GM18511 (cell line): ENCODE results near the gene REEP3.
"Not testable (repeated sequence)": the region's sequence is repeated elsewhere in the genome, so short reads cannot be mapped to it uniquely, and the experiment has no call there.

Experiments used
- ATAC-seq: cut with Tn5 transposase; IDR thresholded peaks from one replicate; pipeline ENCODE4 v1.9.1; 2021; ENCODE audit warnings: mild to moderate bottlenecking, moderate library complexity; ENCODE audit not compliant: unreplicated experiment

Gene REEP3

DNA sequence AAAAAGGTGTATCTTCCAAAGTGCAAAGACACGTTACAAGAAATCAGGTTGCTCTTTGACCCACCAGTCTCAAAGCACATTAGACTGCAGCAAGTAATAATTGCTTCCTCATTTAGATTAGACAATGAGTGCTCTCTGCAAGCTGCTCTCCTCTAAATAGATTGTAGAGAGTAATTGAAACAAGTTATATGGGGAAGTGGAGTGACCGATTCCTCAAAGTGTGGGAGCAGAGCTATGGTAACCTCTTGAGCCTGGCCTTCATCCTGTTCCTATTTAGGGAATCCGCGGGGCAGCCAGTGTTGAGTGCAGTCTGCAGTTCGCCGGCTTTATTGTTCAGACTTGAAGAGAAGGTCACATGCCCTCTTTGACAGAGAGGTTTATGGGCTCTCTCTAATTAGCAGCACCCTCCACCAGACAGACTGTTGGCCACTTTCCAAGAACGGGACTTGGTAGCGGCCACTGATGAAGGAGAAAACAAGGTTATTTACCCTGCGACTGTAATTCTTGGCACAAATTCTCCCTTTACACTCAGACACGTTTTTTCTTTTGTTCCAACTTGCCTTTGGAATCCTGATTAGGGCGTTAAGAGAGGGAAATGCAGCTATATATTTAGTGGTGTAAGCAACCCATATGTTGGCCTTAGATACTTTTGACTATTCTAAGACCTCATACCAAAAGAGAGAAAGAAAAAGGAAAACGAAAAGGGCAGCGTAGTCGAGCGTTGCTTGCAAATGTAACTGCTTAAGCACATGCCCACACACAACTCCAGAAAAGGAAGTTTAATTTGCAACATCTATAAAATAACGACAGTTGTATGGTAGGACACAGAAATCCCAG, 107.5 kb downstream of the REEP3 start:
- peak; percentile 35 for ATAC-seq

DNA sequence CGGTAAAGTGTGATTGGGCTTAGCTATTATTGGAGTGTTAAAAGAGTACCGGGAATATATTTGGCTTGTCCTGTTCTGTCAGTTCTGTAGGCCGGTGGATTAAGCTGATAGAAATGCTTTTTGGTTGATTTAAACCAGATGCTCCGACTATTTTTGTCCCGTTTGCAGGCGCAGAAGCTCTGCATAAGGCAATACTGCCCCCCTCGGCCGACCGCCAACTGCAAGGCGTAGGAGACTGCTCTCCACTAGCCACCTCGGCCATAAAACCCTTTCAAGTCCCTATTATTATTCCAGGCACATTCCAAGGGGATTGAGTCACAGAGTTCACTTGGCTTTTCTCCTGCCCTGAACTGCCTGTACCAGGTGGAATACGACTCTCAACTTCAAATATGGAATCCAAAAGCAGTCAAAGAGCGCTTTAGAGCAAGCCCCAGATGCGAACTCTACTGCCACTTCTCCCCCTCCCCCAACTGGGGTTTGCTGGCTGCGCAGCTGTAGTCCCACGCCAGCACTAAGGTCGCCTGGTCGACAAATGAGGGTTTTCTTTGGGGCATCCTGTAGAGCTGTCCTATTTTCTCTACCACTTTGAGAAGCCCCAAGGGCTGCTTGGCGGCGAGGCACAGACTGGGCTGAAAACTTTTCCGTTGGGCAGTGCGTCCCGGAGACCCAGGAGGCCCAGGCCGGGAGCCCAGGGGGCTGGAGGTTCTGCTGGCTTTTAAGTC, 108.3 kb downstream of the REEP3 start:
- ATAC-seq, result peak; percentile 61

DNA sequence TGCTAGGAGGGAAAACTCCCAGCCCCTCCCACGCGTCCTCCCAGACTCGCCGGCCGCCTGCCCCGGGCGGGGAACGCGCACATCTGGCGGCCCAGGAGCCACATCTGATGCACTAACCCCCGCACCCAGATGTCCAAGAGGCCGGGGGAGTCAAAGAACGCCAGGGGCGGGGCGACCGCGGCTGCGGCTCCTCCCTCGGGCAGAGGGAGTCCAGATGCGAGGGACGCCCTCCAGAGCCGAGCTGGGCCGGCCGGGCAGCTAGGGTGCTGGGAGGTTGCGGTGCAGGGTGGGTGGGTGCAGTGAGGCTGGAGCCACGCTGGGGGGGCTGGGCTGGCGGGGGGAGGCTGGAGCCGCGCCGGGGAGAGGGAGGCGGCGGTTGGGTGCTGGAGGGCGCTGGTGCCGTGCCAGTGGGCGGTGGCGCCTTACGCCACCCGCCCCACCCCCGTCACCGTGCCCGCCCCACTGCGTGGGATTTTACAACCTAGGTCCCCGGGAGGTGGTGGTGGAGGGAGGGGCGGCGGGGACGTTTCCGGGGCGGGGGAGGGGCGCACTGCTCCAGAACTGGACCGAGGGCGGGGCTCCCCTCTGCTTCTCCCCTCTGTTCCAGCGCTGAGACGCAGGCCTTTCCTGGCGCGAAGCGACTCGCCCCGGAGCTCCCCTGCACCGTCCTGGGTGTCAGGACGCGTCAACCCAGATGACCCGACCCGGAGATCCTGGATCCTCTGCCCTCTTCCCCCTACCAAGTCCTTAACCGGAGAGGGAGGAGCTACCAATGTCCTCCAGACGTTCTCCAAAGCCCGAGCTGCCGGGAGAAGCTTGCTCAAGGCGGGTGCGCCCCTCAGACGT, 109.1 kb downstream of the REEP3 start:
- ATAC-seq, result peak; percentile 68

DNA sequence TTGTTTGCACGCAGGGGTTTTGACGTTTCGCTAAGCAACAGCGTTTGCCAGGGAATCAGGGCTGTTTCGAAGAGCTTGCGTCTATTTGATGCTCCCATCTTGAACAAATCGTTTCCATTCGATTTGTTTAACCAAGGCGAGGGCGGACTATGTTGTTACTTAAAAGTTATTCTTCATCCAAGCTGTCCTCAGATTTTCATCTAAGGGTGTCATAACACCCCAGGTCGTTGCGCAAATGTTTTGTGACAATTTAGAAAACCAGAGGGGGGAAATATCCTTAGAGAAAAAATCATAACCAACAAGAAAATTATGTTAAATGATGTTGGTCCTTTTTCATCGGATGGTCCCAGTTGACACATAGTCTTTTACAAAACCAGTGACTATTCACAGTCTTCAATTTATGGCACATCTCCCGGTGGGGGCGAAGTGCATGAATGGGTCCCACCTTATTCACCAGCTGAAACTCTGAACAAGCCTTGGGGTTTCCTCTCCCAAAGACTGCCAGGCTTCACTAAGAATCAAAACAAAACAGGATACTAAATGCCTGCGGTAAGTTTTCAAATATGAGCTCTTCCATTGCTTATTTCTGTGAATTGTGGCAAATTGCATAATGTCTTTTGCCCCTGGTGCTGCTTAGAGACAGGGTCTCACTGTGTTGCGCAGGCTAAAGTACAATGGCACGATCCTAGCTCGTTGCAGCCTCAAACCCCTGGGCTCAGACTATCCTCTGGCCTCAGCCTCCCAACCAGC, 109.9 kb downstream of the REEP3 start:
- ATAC-seq, result no peak

DNA sequence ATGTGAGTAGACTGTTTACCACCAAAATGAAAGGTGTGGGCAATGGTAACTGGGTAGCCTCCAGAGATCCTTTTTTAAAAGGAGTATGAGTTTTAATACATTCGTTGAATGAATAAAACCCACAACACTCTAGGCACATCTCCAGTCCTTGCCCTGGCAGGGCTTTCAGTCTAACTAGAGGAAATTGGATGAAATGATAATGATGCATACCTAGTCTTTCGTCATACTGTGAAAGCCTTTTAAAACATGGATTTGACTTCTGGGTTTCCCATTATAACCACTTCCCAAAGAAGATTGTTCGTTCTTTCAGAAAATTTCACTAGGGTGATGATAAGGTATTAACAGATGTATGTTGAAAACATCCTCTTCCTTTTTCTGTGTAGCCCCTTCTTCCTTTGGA, 110.8 kb downstream of the REEP3 start:
- ATAC-seq, result no peak

DNA sequence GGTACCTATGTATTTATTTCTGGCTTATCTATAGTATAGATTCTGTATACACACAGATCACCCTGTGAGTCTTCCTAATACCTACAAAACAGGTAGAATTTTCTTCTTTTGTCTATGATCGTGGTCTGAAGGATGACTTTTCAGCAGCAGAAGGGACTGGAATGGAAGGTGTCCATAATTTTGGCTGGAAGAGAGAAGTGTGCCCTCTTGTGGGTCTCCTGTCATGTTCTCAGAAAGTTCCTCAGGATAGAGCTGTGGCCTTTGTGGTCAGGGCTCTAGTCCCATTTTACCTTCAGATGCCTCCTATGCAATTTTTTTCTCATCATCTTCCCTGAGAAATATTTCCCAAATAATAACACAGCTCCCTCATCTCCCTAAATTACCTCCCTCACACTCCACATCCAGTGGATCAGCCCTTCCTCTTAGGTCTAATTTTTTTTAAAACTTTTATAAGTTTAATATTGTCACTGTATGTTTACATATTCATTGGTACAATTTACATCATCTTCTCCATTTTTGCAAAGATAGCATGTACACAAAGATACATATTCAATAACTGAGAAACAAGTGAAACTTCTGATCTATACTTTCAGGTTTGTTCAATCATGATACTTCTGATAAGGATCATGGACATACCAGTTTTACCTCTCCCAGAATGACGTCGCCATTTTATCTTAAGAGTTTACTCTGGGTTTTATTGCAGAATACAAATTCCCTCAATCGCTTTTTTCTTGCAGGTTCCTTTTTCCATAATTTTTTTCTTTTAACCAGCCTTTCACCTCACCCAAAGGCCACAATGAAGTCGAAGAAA, 112.7 kb downstream of the REEP3 start:
- ATAC-seq, result no peak

DNA sequence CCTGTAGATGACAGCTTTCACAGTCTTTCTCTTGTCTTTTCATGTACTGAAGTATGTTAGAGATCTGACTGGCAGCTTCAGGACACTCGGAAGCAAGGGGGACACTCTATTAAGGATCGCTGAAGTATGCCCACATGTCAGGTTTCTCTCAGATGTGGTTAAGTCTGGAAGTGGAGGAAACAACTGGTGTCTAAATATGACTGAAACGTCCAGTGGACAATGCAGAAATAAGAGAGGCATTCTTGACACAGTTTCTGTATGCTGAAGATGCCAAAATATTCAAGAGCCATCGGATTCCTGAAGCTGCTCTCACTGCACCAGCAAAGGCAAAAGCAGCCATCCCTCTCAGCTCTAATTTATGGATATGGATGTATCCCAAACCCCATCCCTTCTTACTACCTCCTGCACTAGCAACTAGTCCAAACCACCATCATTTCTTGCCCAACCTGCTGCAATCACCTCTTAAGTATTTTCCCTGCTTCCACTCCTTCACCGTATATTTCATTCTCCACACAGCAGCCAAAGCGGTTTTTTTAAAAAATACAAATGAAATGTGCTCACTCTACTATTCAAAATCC, 113.4 kb downstream of the REEP3 start:
- no peak for ATAC-seq

DNA sequence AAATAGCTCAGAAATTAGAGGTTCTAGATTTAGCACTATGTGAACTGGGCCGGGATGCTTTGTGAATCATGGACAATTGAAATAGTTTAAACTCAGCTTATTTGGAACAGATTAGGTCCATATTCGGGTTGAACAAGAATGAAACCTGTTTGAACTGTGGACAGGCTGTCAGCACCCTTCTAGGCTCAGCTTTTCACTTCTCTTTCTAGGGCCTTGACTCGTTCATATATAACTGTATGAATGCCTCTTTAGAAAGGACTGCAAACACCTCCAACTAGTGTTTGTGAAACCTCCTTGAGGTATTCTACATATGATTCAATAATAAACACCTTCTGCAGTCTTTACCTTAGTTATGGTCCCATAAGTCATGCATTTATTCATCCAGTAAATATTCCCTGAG, 115.6 kb downstream of the REEP3 start:
- no peak for ATAC-seq

DNA sequence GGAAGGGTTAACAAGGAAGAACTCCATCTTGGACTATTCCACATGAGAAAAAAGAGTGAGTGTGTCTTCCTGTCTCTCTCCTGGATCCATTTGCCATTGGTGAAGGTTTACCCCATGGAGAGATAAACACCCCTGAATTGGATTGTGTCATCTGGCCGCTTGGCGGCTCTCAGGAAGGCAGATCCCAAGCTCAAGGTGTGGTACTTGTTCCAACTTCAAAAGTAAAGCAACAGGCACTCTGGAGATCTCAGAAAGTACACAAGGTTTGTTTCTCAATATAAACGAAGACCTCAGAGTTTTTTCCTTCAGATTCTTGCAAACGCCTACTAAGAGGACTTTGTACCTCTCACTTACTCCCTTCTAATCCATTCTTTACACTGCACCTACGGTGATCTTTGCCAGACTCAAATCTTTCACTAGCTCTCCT, 116.7 kb downstream of the REEP3 start:
- no peak for ATAC-seq

DNA sequence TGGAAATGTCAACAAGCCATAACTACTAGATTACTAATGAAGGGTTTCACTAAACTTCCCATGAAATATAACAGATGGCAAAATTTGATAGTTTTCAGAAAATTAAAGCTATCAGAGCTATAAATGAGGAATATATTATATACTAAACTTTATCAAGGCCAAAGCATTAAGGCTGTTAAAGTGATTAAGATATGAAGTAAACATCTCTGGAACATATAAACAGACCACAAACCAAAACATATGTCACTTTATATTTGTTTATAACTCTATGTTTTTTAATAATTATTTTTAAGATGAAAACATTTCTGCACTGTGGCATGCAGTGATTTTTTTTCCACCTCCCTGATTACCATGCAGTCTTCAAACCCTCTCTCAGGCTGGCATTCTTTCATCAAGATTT, 120.2 kb downstream of the REEP3 start:
- ATAC-seq, result no peak

DNA sequence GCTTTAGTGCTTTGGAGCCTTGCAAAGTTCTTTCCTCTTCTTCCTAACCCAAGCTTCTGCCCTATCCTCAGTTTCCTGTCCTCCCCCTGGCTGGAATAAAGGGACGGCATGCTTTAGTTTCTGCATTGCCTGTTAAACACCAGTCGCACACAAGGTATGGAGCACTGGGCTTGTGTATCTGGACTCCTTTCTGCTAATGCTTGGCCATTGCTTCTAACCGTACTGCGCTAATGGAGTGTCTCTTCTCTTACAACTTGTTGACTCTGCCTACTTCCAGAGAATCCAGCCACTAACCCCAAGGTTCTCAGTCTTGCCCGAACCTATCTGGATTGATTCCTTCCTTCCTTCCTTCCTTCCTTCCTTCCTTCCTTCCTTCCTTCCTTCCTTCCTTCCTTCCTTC, 120.6 kb downstream of the REEP3 start:
- ATAC-seq, result no peak

DNA sequence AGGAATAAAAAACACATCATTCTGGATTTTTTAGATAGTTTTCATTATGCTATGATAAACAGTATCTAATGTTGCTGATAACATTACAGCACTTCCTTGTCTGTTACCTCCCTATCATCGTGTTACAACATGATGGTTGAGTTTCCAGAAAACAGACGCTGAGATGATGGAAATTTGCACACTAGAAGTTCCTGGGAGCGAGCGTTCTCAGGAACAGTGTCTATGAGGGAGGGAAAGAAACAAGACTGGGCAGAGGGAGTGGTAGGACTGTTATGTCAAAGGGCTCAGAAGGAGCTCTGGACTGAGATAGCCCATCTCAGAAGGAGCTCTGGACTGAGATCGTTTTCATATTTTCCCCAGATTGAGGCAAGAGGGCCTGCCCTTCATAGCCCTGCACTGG, 121.6 kb downstream of the REEP3 start:
- ATAC-seq, result no peak

DNA sequence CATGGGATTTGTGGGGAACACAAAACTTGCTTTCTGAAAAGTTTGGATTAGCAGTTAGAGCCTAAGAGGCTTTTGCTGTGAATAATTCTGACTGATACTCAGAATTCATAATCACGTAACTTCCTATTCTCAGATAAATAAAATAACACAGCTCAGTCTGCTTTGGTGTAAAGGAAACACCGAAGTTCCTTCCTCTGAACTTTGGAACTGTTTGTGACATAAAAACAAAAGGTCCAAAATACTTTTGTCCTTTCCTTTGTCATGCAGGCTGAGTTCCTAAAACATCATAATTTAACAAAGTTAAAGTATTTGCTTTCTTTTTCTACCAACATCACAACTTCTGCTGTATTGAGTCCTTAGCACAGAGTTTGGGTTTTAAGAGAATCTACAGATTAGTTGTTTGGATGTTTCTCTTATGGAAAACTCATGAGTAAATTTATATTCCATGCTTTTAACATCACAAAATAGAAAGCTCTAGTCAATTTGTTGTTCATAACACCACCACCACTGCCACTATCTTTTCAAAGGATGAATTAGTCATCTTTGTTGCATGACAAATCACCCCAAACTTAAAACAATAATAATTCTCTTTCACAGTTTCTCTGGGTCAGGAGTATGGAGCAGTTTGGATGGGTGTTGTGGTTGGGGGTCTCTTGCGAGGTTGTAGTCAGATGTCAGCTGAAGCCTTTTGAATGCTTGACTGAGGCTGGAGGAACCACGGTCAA, 123.4 kb downstream of the REEP3 start:
- no peak for ATAC-seq

DNA sequence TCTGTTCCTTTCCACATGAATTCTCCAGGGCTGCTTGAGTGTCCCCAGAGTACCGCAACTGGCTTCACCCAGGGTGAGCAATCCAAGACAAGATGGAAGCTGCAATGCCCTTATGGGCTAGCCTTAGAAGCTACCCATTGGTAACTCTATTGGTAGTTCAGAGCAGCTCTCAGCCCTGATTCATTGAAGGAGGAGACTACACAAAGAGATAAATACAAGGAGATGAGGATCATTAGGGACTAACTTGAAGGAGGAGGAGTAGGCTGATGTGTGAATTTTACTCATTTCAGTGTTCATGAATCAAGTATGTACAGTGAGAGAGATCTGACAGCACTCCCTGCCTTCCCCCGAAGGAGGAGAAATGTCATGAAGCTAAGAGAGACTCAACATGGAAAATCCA, 124.0 kb downstream of the REEP3 start:
- ATAC-seq, result no peak

DNA sequence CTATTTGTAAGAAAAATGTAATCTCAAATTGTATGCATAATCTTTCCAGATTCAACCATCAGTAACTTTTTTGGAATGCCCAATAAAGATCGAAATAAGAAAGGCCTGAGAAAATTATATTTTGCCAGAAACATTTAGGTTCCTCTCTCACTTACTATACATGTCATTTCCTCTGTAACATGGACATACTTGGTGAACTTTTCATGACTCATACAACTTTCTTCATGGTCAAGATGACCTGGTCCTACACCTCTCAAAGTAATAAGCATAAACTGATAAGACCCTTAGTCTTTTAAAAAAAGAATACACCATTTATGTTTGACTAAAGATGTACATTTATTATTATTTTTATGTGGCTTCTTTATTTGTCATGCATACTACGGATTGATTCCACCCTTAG, 125.3 kb downstream of the REEP3 start:
- ATAC-seq, result peak; percentile 73

DNA sequence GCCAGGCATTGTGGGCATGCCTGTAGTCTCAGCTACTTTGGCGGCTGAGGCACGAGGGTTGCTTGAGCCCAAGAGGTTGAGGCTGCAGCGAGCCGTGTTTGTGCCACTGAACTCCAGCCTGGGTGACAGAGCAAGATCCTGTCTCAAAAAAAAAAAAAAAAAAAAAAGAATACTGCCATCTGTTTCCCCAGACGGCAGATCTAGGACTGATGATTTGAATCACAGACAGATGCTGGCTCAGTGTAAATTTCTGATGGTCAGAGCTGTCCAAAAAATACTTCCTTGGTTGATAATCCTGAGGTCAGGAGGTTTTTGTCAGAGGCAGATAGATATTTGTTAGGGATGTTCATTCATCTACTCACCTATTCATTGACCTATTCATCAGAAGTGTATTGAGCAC, 130.7 kb downstream of the REEP3 start:
- ATAC-seq, result no peak

DNA sequence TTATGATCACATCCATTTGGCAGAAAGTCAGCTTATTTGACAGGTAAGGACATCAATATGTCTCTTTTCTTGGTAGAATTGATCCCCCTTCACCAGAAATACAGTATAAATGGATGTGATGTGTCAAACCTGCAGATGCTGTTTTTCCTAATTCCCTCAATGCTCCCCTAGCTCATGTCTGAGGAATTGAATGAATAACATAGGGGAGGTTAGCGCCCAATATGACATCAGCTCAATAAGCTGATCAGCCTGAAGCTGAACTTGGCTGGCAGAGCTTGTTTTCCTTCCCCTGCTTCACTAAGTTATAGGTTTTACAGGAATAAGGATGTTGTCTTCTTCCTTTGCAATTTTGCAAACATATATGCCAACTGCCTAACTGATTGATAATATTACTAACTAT, 132.5 kb downstream of the REEP3 start:
- ATAC-seq, result no peak

DNA sequence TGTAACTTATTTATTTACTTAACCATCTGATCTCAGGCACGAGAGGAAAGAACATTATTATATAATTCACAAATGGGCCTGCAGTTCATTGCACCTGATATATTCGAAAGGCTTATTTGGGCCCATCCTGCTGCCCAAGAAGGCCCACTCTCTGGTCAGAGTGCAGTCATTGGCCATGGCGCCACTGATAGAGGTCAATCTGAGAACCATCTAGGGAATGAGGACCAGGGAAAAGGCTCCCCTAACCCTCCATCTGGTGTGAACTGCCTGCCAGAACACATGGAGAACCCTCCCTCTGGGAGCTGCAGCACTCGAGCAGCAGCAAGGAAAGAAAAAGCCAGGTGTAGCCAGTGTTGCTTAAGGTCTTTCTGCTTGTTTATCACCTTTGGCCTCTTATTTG, 136.6 kb downstream of the REEP3 start:
- no peak for ATAC-seq

DNA sequence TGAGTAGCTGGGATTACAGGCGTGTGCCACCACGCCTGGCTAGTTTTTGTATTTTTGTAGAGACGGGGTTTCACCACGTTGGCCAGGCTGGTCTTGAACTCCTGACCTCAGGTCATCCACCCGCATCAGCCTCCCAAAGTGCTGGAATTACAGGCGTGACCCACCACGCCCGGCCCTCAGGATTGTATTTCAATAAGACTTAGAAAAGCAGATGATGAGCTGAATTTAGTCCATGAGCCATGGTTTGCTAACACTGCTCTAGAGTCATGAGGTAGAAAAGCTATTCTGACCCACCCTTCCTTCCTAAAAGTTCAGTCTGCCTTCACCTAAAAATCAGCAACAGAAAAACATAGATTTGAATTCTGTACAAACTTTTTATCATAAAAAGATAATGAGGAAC, 139.7 kb downstream of the REEP3 start:
- not testable (repeated sequence) for ATAC-seq
